HG02870 (cell line): Measurements from ENCODE around the gene FGFR4.
A peak's percentile ranks its signal among the peaks of the same experiment; 100 is the strongest.
"Not testable (repeated sequence)": the region's sequence is repeated elsewhere in the genome, so short reads cannot be mapped to it uniquely, and the experiment has no call there.

Experiments
- ATAC-seq: cut with Tn5 transposase; IDR thresholded peaks from one replicate; pipeline ENCODE4 v1.9.1; 2021; ENCODE audit warnings: mild to moderate bottlenecking, moderate library complexity; ENCODE audit not compliant: unreplicated experiment

Gene FGFR4

GRCh38 chr5:177086654-177087397 is at the start of gene FGFR4:
Gene FGFR4 (plus strand): TSS chr5:177086915. CDS start chr5:177089603, 2,688 bp downstream.
- ATAC-seq = peak; percentile 56

GRCh38 chr5:177036921-177037320 is 49.8 kb upstream of the FGFR4 start:
- no peak for ATAC-seq

- ATAC-seq = no peak
Observed at GRCh38 chr5:177040814-177041420, 45.8 kb upstream of the FGFR4 start.

GRCh38 chr5:177041936-177042335 is 44.8 kb upstream of the FGFR4 start:
- no peak for ATAC-seq

GRCh38 chr5:177043114-177043513 is 43.6 kb upstream of the FGFR4 start:
- no peak for ATAC-seq

GRCh38 chr5:177043958-177044357 is 42.8 kb upstream of the FGFR4 start:
- no peak for ATAC-seq

GRCh38 chr5:177044641-177045040 is 42.1 kb upstream of the FGFR4 start:
- ATAC-seq = no peak

- no peak for ATAC-seq
Observed at GRCh38 chr5:177045631-177046030, 41.1 kb upstream of the FGFR4 start.

GRCh38 chr5:177048531-177048930 is 38.2 kb upstream of the FGFR4 start:
- not testable (repeated sequence) for ATAC-seq

GRCh38 chr5:177049285-177049684 is 37.4 kb upstream of the FGFR4 start:
- ATAC-seq = no peak

- ATAC-seq = no peak
Observed at GRCh38 chr5:177064500-177065277, 22.0 kb upstream of the FGFR4 start.

- no peak for ATAC-seq
Observed at GRCh38 chr5:177065491-177065890, 21.2 kb upstream of the FGFR4 start.

- no peak for ATAC-seq
Observed at GRCh38 chr5:177066224-177066623, 20.5 kb upstream of the FGFR4 start.

GRCh38 chr5:177067503-177067902 is 19.2 kb upstream of the FGFR4 start:
- no peak for ATAC-seq

GRCh38 chr5:177070536-177071191 is 16.1 kb upstream of the FGFR4 start:
- peak; percentile 50 for ATAC-seq

- ATAC-seq = peak; percentile 53
Observed at GRCh38 chr5:177071666-177072385, 14.9 kb upstream of the FGFR4 start.

GRCh38 chr5:177077335-177077734 is 9.4 kb upstream of the FGFR4 start:
- no peak for ATAC-seq

- ATAC-seq = no peak
Observed at GRCh38 chr5:177079606-177080005, 7.1 kb upstream of the FGFR4 start.

GRCh38 chr5:177080265-177080664 is 6.5 kb upstream of the FGFR4 start:
- ATAC-seq = no peak

GRCh38 chr5:177081859-177082258 is 4.9 kb upstream of the FGFR4 start:
- no peak for ATAC-seq

- ATAC-seq = no peak
Observed at GRCh38 chr5:177083357-177083756, 3.4 kb upstream of the FGFR4 start.
